Thyroid gland (tissue), 4 donors: ENCODE measurements around the gene LGALSL. TPM values are rescaled to one million over a fixed set of nuclear protein-coding genes. Genes with fewer than 3 reads are reported as not detected.
A peak's percentile ranks its signal among the peaks of the same experiment; 100 is the strongest.
"Not testable (repeated sequence)": the region's sequence is repeated elsewhere in the genome, so short reads cannot be mapped to it uniquely, and the experiment has no call there.

Experiments
- DNase-seq, 2 donors: peaks; one replicate each; pipeline ENCODE4 v3.0.0-alpha.2; 2019
- H3K27ac ChIP-seq, 3 donors: fragments of 200-600 bp; sonication (generic); 1 replicate in 2 of 3; 2 replicates in 1 of 3; pipeline ENCODE4 v1.5.1; 2016 to 2019; ENCODE audit warnings: mild to moderate bottlenecking in 1 of 3, moderate library complexity in 1 of 3
- H3K27me3 ChIP-seq: fragments of 200-600 bp; sonication (generic); one replicate; pipeline ENCODE4 v1.5.1; 2019
- H3K36me3 ChIP-seq, 2 donors: fragments of 200-600 bp; sonication (generic); one replicate each; pipeline ENCODE4 v1.5.1; 2016 to 2019
- H3K4me1 ChIP-seq, 2 donors: fragments of 200-600 bp; sonication (generic); one replicate each; pipeline ENCODE4 v1.5.1; 2017 to 2019
- H3K4me3 ChIP-seq, 3 donors: fragments of 200-600 bp; sonication (generic); replicated peaks in 1 of 3; 1 replicate in 2 of 3; 2 replicates in 1 of 3; pipeline ENCODE4 v1.5.1; 2016; ENCODE audit warnings: mild to moderate bottlenecking in 1 of 3
- H3K9me3 ChIP-seq: fragments of 200-600 bp; sonication (generic); one replicate; pipeline ENCODE4 v1.5.1; 2017
- POLR2A ChIP-seq, 2 donors: fragments of 450-650 bp; IDR thresholded peaks; one replicate each; pipeline ENCODE4 v1.6.1; 2017; ENCODE audit warnings: antibody characterized with exemption in 2 of 2, mild to moderate bottlenecking in 2 of 2, moderate library complexity in 1 of 2
- WGBS, 2 donors: methylation state at CpG; one replicate each; pipeline ENCODE4 v1.1.5; 2017; 5-methylcytosine and 5-hydroxymethylcytosine counted together
- intact Hi-C: fragments of 100-400 bp; cut with DNase I; formaldehyde crosslinking; loops from one replicate; pipeline ENCODE4 v1.15.1; 2023
- total RNA-seq, 4 donors: library from RNA; depleted of rRNA; stranded (reverse); fragments of >200 nt; gene quantifications; one replicate each; pipeline ENCODE4 v1.2.3, GENCODE V29; 2016
- TF ChIP-seq, protein P1 (sequence below), 6 experiments: fragments of 200-600 bp in 3 of 6; fragments of 450-650 bp in 3 of 6; sonication (generic) in 3 of 6; IDR thresholded peaks; one replicate each; pipeline ENCODE4 v1.5.1; 2016 to 2019; ENCODE audit warnings: antibody characterized with exemption in 6 of 6, mild to moderate bottlenecking in 2 of 6, inconsistent platforms in 1 of 6, moderate library complexity in 1 of 6

Gene LGALSL
- total RNA-seq, 4 donors from 2014 or later: 8.1 to 13.0 (median 10.4) TPM

DNA sequence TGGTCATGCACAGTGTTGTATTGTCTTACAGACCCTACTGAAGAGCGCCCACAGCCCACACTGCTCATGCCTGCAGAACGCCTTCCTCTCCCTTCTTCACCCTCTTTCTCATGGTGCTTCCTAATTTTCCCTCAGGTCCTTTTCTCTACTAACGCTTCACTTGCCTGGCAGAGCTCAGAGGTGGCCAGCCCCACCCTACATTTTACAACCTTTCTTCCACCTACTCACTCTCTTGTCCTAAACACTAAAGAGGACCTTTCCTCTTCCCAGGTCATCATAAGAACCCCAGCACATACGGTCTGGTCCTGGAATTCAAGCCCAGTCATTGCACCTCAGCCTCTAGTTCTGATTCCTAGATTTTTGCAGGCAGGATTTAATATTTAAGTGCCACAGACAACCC is 11.7 kb upstream of the LGALSL start:
- Histone ChIP-seq H3K27me3 (no peaks in the 10 kb centered on the region), H3K4me1 (peaks cover 3 to 10% of the 10 kb centered on the region in 2 donors), H3K4me3 (no peak overlapping the region), H3K9me3 (no peaks in the 10 kb centered on the region), H3K36me3 (no peaks in the 10 kb centered on the region), H3K27ac (no peak overlapping the region)
- WGBS, 2 donors: 89 to 90% methylated on average over 4 of the region's 4 CpGs
- intact Hi-C loops: loop anchor here (5.0 kb wide), 1 partner anchor 45 kb away; no protein-coding TSS in a partner anchor
- DNase-seq: no peak
- TF ChIP-seq, protein P1, sequence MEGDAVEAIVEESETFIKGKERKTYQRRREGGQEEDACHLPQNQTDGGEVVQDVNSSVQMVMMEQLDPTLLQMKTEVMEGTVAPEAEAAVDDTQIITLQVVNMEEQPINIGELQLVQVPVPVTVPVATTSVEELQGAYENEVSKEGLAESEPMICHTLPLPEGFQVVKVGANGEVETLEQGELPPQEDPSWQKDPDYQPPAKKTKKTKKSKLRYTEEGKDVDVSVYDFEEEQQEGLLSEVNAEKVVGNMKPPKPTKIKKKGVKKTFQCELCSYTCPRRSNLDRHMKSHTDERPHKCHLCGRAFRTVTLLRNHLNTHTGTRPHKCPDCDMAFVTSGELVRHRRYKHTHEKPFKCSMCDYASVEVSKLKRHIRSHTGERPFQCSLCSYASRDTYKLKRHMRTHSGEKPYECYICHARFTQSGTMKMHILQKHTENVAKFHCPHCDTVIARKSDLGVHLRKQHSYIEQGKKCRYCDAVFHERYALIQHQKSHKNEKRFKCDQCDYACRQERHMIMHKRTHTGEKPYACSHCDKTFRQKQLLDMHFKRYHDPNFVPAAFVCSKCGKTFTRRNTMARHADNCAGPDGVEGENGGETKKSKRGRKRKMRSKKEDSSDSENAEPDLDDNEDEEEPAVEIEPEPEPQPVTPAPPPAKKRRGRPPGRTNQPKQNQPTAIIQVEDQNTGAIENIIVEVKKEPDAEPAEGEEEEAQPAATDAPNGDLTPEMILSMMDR (IDR thresholded peaks at IDR 0.05): no peak
- no peak for TF ChIP-seq POLR2A (IDR thresholded peaks at IDR 0.05)

GRCh38 chr2:64442801-64443429 is 11.0 kb upstream of the LGALSL start:
- Histone ChIP-seq H3K27ac (no peak overlapping the region), H3K36me3 (no peaks in the 10 kb centered on the region), H3K4me1 (peaks cover 8 to 10% of the 10 kb centered on the region in 2 donors), H3K9me3 (no peaks in the 10 kb centered on the region), H3K27me3 (no peaks in the 10 kb centered on the region), H3K4me3 (no peak overlapping the region)
- DNase-seq: no peak
- TF ChIP-seq, protein P1 (IDR thresholded peaks at IDR 0.05): no peak
- no peak for TF ChIP-seq POLR2A (IDR thresholded peaks at IDR 0.05)
- WGBS, 2 donors: 47 to 52% methylated on average over 7 of the region's 7 CpGs
- intact Hi-C loops: loop anchor here (5.0 kb wide), 1 partner anchor 46 kb away; no protein-coding TSS in a partner anchor

DNA sequence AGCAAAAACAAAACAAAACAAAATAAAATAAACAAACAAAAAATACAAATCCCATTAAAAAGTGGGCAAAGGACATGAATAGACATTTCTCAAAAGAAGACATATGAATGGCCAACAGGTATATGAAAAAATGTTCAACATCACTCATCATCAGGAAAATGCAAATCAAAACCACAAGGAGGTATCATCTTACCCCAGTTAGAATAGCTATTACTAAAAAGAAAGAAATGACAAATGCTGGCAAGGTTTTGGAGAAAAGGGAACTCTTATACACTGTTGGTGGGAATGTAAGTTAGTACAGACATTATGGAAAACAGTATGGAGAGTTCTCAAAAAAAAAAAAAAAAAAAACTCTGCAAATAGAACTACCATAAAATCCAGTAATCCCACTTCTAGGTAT is 8.0 kb upstream of the LGALSL start:
- H3K4me3 ChIP-seq, H3K27me3 ChIP-seq, H3K27ac ChIP-seq, H3K36me3 ChIP-seq, H3K9me3 ChIP-seq, intact Hi-C loops, H3K4me1 ChIP-seq, DNase-seq: not testable (repeated sequence)

DNA sequence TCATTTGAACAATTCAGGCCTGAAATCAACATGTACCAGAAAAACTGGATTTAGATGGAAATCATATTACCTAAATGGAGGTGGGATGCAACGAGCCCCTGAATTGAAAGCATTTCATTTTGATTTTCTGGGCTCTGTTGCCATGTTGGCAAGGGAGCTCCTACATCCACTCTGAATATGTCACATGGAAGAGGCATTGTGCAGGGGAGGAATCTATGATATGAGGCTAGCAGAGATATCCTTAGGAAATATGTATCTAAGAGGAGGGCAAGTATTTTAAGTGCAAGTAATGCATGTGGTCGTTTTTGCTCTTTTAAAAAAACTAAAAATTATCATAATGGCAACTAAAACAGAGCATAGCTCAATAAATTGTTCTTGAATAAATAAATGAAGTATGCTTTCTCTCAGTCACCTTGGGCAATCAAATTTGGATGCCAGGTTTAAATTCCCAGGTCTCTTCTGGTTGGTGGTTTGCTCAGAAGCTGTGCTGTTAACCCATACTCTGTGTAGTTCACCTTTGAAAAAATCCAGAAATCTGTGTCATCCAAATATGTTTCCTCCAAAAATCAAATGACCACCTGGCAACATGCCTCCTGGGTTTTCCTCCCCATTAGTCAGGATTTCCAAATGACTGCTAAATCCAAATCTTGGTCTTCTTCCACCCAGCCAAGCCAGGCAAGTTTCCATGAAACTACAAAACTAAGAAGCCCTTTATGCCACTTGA is 6.5 kb upstream of the LGALSL start:
- no peaks in the 10 kb centered on the region for H3K9me3 ChIP-seq
- intact Hi-C loops: no loop called here
- H3K27ac ChIP-seq: no peak overlapping the region
- no peaks in the 10 kb centered on the region for H3K36me3 ChIP-seq
- 90 to 91% methylated on average over 2 of the region's 2 CpGs for WGBS, 2 donors
- H3K27me3 ChIP-seq: no peaks in the 10 kb centered on the region
- H3K4me1 ChIP-seq: peaks cover 0 to 9% of the 10 kb centered on the region in 2 donors
- DNase-seq: no peak
- TF ChIP-seq POLR2A (IDR thresholded peaks at IDR 0.05): no peak
- TF ChIP-seq, protein P1 (IDR thresholded peaks at IDR 0.05): no peak
- no peak overlapping the region for H3K4me3 ChIP-seq

GRCh38 chr2:64448041-64448426 is 5.9 kb upstream of the LGALSL start:
- no peak for TF ChIP-seq POLR2A (IDR thresholded peaks at IDR 0.05)
- TF ChIP-seq, protein P1 (IDR thresholded peaks at IDR 0.05): no peak

More at GRCh38 chr2:64448041-64448426, 5.9 kb upstream of the LGALSL start:
- WGBS, 2 donors: 68 to 75% methylated on average over 7 of the region's 7 CpGs
- Histone ChIP-seq H3K4me3 (no peak overlapping the region), H3K27ac (no peak overlapping the region), H3K4me1 (peaks cover 4 to 13% of the 10 kb centered on the region in 2 donors), H3K27me3 (no peaks in the 10 kb centered on the region), H3K36me3 (no peaks in the 10 kb centered on the region), H3K9me3 (no peaks in the 10 kb centered on the region)
- DNase-seq: peak in 1 of 2 donors; percentile 21
- intact Hi-C loops: no loop called here
